K562 (cell line): ENCODE results near the gene SPECC1L. TPM values are rescaled to one million over a fixed set of nuclear protein-coding genes. Genes with fewer than 3 reads are reported as not detected.

Experiments used
- ATAC-seq: fragments of 200-7000 bp; cut with Tn5 transposase; 3 replicates; pipeline ENCODE4 v1.9.1; 2020; ENCODE audit warnings: moderate library complexity
- BruUV-seq: library from RNA; stranded (reverse); fragments of 400-500 nt; replicated peaks from 2 replicates; lab custom pipeline; 2021; lab: Mats Ljungman, UMichigan
- CTCF ChIA-PET: fragments of 300-600 bp; formaldehyde crosslinking; extraction: SDS; loops from one replicate; lab custom pipeline; 2021; ENCODE audit warnings: low intra/inter-chr PET ratio; lab: Yijun Ruan, JAX
- POLR2A ChIA-PET: fragments of 300-600, 350-650 bp; sonication (Branson Sonifier 250); formaldehyde crosslinking; extraction: SDS; loops from one replicate; lab custom pipeline; 2021; ENCODE audit warnings: antibody characterized with exemption, inconsistent platforms; lab: Yijun Ruan, JAX
- DNase-seq, 4 experiments: peaks; one replicate each; pipeline versions ENCODE4 v3.0.0 to v3.0.0-alpha.2; 2011 to 2018; ENCODE audit warnings: low spot score in 3 of 4, mixed read lengths in 3 of 4; ENCODE audit errors: extremely low read depth in 1 of 4
- FAIRE-seq: peaks from 2 replicates; lab custom pipeline; 2011; peaks lifted over from hg19 to GRCh38; lab: Jason Lieb, UNC
- H2AFZ ChIP-seq: 2 replicates; pipeline ENCODE4 v1.6.0; 2011; ENCODE audit warnings: low read depth, low read length, control low read depth, inconsistent platforms
- H3K27ac ChIP-seq: fragments of 200-600 bp; 3 replicates; pipeline ENCODE4 v1.8.0; 2011; ENCODE audit warnings: low read depth, mild to moderate bottlenecking, control low read depth, inconsistent platforms, low read length, moderate library complexity, mixed read lengths; ENCODE audit errors: extremely low read depth
- H3K27me3 ChIP-seq, 2 experiments: fragments of 300-600 bp in 1 of 2; 2 replicates in 1 of 2; 3 replicates in 1 of 2; pipeline versions ENCODE4 v1.6.0 to v1.8.0; 2011; ENCODE audit warnings: inconsistent platforms in 2 of 2, low read length in 2 of 2, mild to moderate bottlenecking in 1 of 2, mixed read lengths in 1 of 2, moderate library complexity in 1 of 2; ENCODE audit not compliant: control insufficient read depth in 2 of 2, insufficient read depth in 2 of 2
- H3K36me3 ChIP-seq: fragments of 300-600 bp; 3 replicates; pipeline ENCODE4 v1.8.0; 2011; ENCODE audit warnings: mild to moderate bottlenecking, low read length, inconsistent platforms; ENCODE audit not compliant: control insufficient read depth, insufficient read depth
- H3K4me1 ChIP-seq, 2 experiments: fragments of 200-600 bp in 1 of 2; replicated peaks in 1 of 2; 2 replicates in 1 of 2; 3 replicates in 1 of 2; pipeline versions ENCODE4 v1.5.1 to v1.8.0; 2011; ENCODE audit warnings: inconsistent platforms in 2 of 2, low read length in 2 of 2, mild to moderate bottlenecking in 1 of 2, mixed read lengths in 1 of 2, moderate library complexity in 1 of 2; ENCODE audit not compliant: control insufficient read depth in 2 of 2, insufficient read depth in 2 of 2
- H3K4me2 ChIP-seq: 2 replicates; pipeline ENCODE4 v1.6.1; 2011; ENCODE audit warnings: low read length, control low read depth, inconsistent platforms, mixed read lengths; ENCODE audit not compliant: insufficient read depth
- H3K4me3 ChIP-seq: fragments of 200-600 bp; sonication (generic), shearing (Covaris generic); 2 replicates; pipeline ENCODE4 v1.5.1; 2016; ENCODE audit warnings: control low read depth, inconsistent platforms
- H3K79me2 ChIP-seq: fragments of 200-600 bp; 3 replicates; pipeline ENCODE4 v1.8.0; 2011; ENCODE audit warnings: low read length, inconsistent platforms; ENCODE audit not compliant: control insufficient read depth, insufficient read depth
- H3K9ac ChIP-seq, 2 experiments: 2 replicates each; pipeline versions ENCODE4 v1.6.0 to v1.6.1; 2011; ENCODE audit warnings: low read depth in 2 of 2, low read length in 2 of 2, control low read depth in 1 of 2, inconsistent platforms in 1 of 2, mild to moderate bottlenecking in 1 of 2, mixed read lengths in 1 of 2; ENCODE audit not compliant: insufficient read depth in 1 of 2
- H3K9me1 ChIP-seq: one replicate; pipeline ENCODE4 v1.6.0; 2011; ENCODE audit warnings: inconsistent platforms, mild to moderate bottlenecking, low read length, moderate library complexity; ENCODE audit not compliant: control insufficient read depth, insufficient read depth
- H3K9me3 ChIP-seq: replicated peaks from 2 replicates; pipeline ENCODE4 v1.5.1; 2011; ENCODE audit warnings: low read depth, low read length, inconsistent platforms; ENCODE audit not compliant: control insufficient read depth, insufficient read depth
- H4K20me1 ChIP-seq: replicated peaks from 2 replicates; pipeline ENCODE4 v1.6.1; 2011; ENCODE audit warnings: low read length, inconsistent platforms, mixed read lengths; ENCODE audit not compliant: control insufficient read depth, insufficient read depth
- BHLHE40 ChIP-seq: IDR thresholded peaks from 2 replicates; pipeline ENCODE4 v1.6.1; 2011; ENCODE audit warnings: low read length, improper control_type of control experiment
- FIP1L1 ChIP-seq: fragments of 200-400 bp; formaldehyde crosslinking; IDR thresholded peaks from 2 replicates; pipeline ENCODE4 v1.6.1; 2018; ENCODE audit warnings: mild to moderate bottlenecking, low read depth, low read length; ENCODE audit not compliant: poor library complexity, severe bottlenecking
- FOXP1 ChIP-seq: sonication (generic); formaldehyde crosslinking; IDR thresholded peaks from 2 replicates; pipeline ENCODE4 v1.8.0; 2022; ENCODE audit warnings: mild to moderate bottlenecking, missing genetic modification reagents
- HDAC8 ChIP-seq: fragments of 450-650 bp; IDR thresholded peaks from 2 replicates; pipeline ENCODE4 v1.6.1; 2016; ENCODE audit warnings: mild to moderate bottlenecking, missing genetic modification characterization, moderate library complexity, missing compliant biosample characterization
- MBD2 ChIP-seq: sonication (generic); IDR thresholded peaks from 2 replicates; pipeline ENCODE4 v1.6.1; 2016; ENCODE audit warnings: low read depth, borderline replicate concordance
- RBM15 ChIP-seq: fragments of 200-400 bp; formaldehyde crosslinking; IDR thresholded peaks from 2 replicates; pipeline ENCODE4 v1.6.1; 2018; ENCODE audit warnings: mild to moderate bottlenecking, low read length, moderate library complexity; ENCODE audit not compliant: insufficient read depth
- RBM34 ChIP-seq: fragments of 200-400 bp; formaldehyde crosslinking; IDR thresholded peaks from 2 replicates; pipeline ENCODE4 v1.6.1; 2018; ENCODE audit warnings: low read length, borderline replicate concordance; ENCODE audit not compliant: insufficient read depth
- SAFB ChIP-seq: fragments of 200-400 bp; formaldehyde crosslinking; IDR thresholded peaks from 2 replicates; pipeline ENCODE4 v1.6.1; 2017; ENCODE audit warnings: low read depth, low read length, borderline replicate concordance
- SETDB1 ChIP-seq: IDR thresholded peaks from one replicate; pipeline ENCODE4 v1.6.1; 2012; ENCODE audit warnings: low read length, control low read depth, inconsistent platforms
- SRSF7 ChIP-seq: fragments of 200-400 bp; formaldehyde crosslinking; optimal IDR thresholded peaks from 2 replicates; pipeline ENCODE3; 2017; ENCODE audit warnings: mild to moderate bottlenecking, low read depth, low read length
- WGBS: fragments of 100-300 bp; shearing (Covaris generic); methylation state at CpG from one replicate; pipeline ENCODE4 v1.1.6; 2016; ENCODE audit warnings: low coverage, mixed read lengths; ENCODE audit not compliant: insufficient coverage; ENCODE audit errors: missing lambda C conversion rate; 5-methylcytosine and 5-hydroxymethylcytosine counted together
- in situ Hi-C: fragments of 300-500 bp; cut with MboI; formaldehyde crosslinking; loops from 4 replicates; pipeline ENCODE4 v1.15.0; 2018; ENCODE audit warnings: inconsistent platforms, mixed read lengths
- intact Hi-C: fragments of 100-400 bp; cut with micrococcal nuclease; formaldehyde crosslinking; loops from 2 replicates; pipeline ENCODE4 v1.14.2; 2022
- polyA plus RNA-seq, 8 experiments: library from polyadenylated mRNA; depleted of rRNA in 4 of 8; stranded (reverse) in 5 of 8; unstranded in 3 of 8; fragments of >200 nt; fragmentation: Nextera tagmentation in 2 of 8; fragmentation: Illumina TruSeq in 1 of 8; extraction: Ambion mirVana in 2 of 8; extraction: Trizol in 1 of 8; gene quantifications; 2 replicates each; pipeline versions ENCODE4 v1.2.1 to v1.2.3, GENCODE V29; 2011 to 2014; ENCODE audit warnings: inconsistent platforms in 1 of 8, missing spikeins in 1 of 8
- total RNA-seq, 7 experiments: library from RNA; depleted of rRNA in 6 of 7; stranded (reverse); fragments of >200 nt in 6 of 7; fragmentation: Illumina TruSeq in 2 of 7; extraction: Trizol in 2 of 7; gene quantifications; 2 replicates each; pipeline versions ENCODE4 v1.2.1 to v1.2.3, GENCODE V29; 2011 to 2021; ENCODE audit warnings: low replicate concordance in 1 of 7
- TF ChIP-seq, protein P1 (sequence below): fragments of 450-650 bp; IDR thresholded peaks from 2 replicates; pipeline ENCODE4 v1.6.1; 2017; ENCODE audit warnings: antibody characterized with exemption
- TF ChIP-seq, protein P2 (sequence below): sonication (generic); formaldehyde crosslinking; IDR thresholded peaks from 2 replicates; pipeline ENCODE4 v1.8.0; 2023; ENCODE audit warnings: mild to moderate bottlenecking, missing genetic modification reagents
- TF ChIP-seq, protein P3 (sequence below), 2 experiments: fragments of 250-450 bp in 1 of 2; fragments of 450-650 bp in 1 of 2; sonication (Bioruptor Pico) in 1 of 2; IDR thresholded peaks; 2 replicates each; pipeline versions ENCODE4 v1.6.1 to v1.8.0; 2016 to 2021; ENCODE audit warnings: mild to moderate bottlenecking in 2 of 2, moderate library complexity in 2 of 2, missing compliant biosample characterization in 1 of 2, missing genetic modification characterization in 1 of 2
- TF ChIP-seq, protein P4 (sequence below): fragments of 250-450 bp; sonication (Bioruptor Pico); IDR thresholded peaks from 2 replicates; pipeline ENCODE4 v1.8.0; 2022; ENCODE audit warnings: inconsistent platforms

The SPECC1L gene
- total and polyA plus RNA-seq, 9 of the 15 experiments (the other 6 are each of a cell fraction or from before 2014, with no cell fraction given) = 1.4 to 27.9 (median 14.5) TPM

DNA sequence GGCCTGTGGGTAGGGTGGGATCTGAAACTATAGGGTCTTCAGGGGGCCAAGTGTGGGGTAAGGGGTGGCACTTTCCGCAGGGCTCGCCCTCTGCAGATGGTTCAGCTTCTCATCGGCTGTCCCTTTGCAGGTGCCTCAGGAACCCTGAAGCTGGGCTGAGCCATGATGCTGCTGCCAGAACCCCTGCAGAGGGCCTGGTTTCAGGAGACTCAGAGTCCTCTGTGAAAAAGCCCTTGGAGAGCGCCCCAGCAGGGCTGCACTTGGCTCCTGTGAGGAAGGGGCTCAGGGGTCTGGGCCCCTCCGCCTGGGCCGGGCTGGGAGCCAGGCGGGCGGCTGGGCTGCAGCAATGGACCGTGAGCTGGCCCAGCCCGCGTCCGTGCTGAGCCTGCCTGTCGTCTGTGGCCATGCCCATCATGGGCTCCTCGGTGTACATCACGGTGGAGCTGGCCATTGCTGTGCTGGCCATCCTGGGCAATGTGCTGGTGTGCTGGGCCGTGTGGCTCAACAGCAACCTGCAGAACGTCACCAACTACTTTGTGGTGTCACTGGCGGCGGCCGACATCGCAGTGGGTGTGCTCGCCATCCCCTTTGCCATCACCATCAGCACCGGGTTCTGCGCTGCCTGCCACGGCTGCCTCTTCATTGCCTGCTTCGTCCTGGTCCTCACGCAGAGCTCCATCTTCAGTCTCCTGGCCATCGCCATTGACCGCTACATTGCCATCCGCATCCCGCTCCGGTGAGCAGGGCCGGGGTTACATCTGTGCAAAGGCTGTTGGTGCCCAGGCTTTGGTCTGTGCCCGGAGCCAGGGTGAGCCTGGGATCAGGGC, 162.6 kb downstream of the SPECC1L start:
- no peak for DNase-seq
- no peak overlapping the region for H3K4me2 ChIP-seq
- no peaks in the 10 kb centered on the region; a peak in 1 of 5 replicates for H3K27me3 ChIP-seq
- H3K27ac ChIP-seq = no peak overlapping the region
- BruUV-seq = no TSS peak
- no peak overlapping the region for H3K4me3 ChIP-seq
- in situ Hi-C loops (no loop called here), intact Hi-C loops (no loop called here)
- H3K79me2 ChIP-seq = no peaks in the 10 kb centered on the region
- H3K9me3 ChIP-seq = no peaks in the 10 kb centered on the region
- no peak for ATAC-seq
- no peaks in the 10 kb centered on the region for H3K36me3 ChIP-seq
- CTCF ChIA-PET = no interaction called here
- POLR2A ChIA-PET = interaction anchor here (0.6 kb wide), 2 partner anchors 89 to 539 kb away, joined by 3 to 5 read pairs; partner anchors contain the start of gene MIF
- no peak overlapping the region for H3K9ac ChIP-seq
- no peaks in the 10 kb centered on the region; the same call in 1 of the 2 replicates for H4K20me1 ChIP-seq
- no peak overlapping the region for H2AFZ ChIP-seq
- H3K4me1 ChIP-seq = peaks cover 0 to 23% of the 10 kb centered on the region in 2 experiments; a peak in 3 of 5 replicates
- H3K9me1 ChIP-seq = no peaks in the 10 kb centered on the region
- 47% methylated on average over 10 of the region's 34 CpGs for WGBS
- FAIRE-seq = no peak
- TF ChIP-seq RBM34 = no peak
- TF ChIP-seq MBD2 = no peak
- TF ChIP-seq, protein P1, sequence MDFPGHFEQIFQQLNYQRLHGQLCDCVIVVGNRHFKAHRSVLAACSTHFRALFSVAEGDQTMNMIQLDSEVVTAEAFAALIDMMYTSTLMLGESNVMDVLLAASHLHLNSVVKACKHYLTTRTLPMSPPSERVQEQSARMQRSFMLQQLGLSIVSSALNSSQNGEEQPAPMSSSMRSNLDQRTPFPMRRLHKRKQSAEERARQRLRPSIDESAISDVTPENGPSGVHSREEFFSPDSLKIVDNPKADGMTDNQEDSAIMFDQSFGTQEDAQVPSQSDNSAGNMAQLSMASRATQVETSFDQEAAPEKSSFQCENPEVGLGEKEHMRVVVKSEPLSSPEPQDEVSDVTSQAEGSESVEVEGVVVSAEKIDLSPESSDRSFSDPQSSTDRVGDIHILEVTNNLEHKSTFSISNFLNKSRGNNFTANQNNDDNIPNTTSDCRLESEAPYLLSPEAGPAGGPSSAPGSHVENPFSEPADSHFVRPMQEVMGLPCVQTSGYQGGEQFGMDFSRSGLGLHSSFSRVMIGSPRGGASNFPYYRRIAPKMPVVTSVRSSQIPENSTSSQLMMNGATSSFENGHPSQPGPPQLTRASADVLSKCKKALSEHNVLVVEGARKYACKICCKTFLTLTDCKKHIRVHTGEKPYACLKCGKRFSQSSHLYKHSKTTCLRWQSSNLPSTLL = no peak
- TF ChIP-seq, protein P2, sequence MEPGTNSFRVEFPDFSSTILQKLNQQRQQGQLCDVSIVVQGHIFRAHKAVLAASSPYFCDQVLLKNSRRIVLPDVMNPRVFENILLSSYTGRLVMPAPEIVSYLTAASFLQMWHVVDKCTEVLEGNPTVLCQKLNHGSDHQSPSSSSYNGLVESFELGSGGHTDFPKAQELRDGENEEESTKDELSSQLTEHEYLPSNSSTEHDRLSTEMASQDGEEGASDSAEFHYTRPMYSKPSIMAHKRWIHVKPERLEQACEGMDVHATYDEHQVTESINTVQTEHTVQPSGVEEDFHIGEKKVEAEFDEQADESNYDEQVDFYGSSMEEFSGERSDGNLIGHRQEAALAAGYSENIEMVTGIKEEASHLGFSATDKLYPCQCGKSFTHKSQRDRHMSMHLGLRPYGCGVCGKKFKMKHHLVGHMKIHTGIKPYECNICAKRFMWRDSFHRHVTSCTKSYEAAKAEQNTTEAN = no peak
- no peak for TF ChIP-seq RBM15
- TF ChIP-seq FIP1L1 = no peak
- TF ChIP-seq FOXP1 (CRISPR knock-in tag) = no peak
- no peak for TF ChIP-seq SAFB
- no peak for TF ChIP-seq SETDB1
- TF ChIP-seq, protein P3, sequence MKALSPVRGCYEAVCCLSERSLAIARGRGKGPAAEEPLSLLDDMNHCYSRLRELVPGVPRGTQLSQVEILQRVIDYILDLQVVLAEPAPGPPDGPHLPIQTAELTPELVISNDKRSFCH (CRISPR knock-in tag; IDR thresholded peaks at IDR 0.05) = no peak
- TF ChIP-seq, protein P3 (tag; IDR thresholded peaks at IDR 0.05) = no peak
- TF ChIP-seq, protein P4, sequence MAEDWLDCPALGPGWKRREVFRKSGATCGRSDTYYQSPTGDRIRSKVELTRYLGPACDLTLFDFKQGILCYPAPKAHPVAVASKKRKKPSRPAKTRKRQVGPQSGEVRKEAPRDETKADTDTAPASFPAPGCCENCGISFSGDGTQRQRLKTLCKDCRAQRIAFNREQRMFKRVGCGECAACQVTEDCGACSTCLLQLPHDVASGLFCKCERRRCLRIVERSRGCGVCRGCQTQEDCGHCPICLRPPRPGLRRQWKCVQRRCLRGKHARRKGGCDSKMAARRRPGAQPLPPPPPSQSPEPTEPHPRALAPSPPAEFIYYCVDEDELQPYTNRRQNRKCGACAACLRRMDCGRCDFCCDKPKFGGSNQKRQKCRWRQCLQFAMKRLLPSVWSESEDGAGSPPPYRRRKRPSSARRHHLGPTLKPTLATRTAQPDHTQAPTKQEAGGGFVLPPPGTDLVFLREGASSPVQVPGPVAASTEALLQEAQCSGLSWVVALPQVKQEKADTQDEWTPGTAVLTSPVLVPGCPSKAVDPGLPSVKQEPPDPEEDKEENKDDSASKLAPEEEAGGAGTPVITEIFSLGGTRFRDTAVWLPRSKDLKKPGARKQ = no peak
- TF ChIP-seq SRSF7 = no peak
- TF ChIP-seq BHLHE40 = no peak
- TF ChIP-seq HDAC8 (tag) = no peak
